Measurements from ENCODE around the gene KIF16B.

GRCh38 chr20:16451982-16452381 is 121.3 kb downstream of the KIF16B start:
- no peak for TF ChIP-seq CTCF (IDR thresholded peaks at IDR 0.05)
- TF ChIP-seq POLR2A (IDR thresholded peaks at IDR 0.05), result no peak
